WTC11 (cell line): ENCODE measurements around the gene WWOX.

ENCODE experiments used
- CTCF ChIP-seq: fragments of 200-600 bp; IDR thresholded peaks from 2 replicates; pipeline ENCODE4 v1.8.0; 2022; ENCODE audit warnings: antibody characterized with exemption
- E2F5 ChIP-seq: sonication (generic); formaldehyde crosslinking; IDR thresholded peaks from 2 replicates; pipeline ENCODE4 v1.8.1; 2022; ENCODE audit warnings: mild to moderate bottlenecking, moderate library complexity, missing genetic modification reagents
- GABPB1 ChIP-seq: sonication (generic); formaldehyde crosslinking; IDR thresholded peaks from 2 replicates; pipeline ENCODE4 v1.8.1; 2023; ENCODE audit warnings: mild to moderate bottlenecking, missing genetic modification reagents
- MAX ChIP-seq: sonication (generic); formaldehyde crosslinking; IDR thresholded peaks from 2 replicates; pipeline ENCODE4 v1.8.0; 2022; ENCODE audit warnings: mild to moderate bottlenecking, missing genetic modification reagents
- NFYB ChIP-seq: sonication (generic); formaldehyde crosslinking; conservative IDR thresholded peaks from 2 replicates; pipeline ENCODE4 v1.8.0; 2022; ENCODE audit warnings: low read depth, missing genetic modification reagents
- NR2C2 ChIP-seq: sonication (generic); formaldehyde crosslinking; IDR thresholded peaks from 2 replicates; pipeline ENCODE4 v1.8.0; 2022; ENCODE audit warnings: mild to moderate bottlenecking, missing genetic modification reagents
- OVOL2 ChIP-seq: fragments of 250-450 bp; sonication (Bioruptor Pico); IDR thresholded peaks from 2 replicates; pipeline ENCODE4 v1.9.0; 2021; ENCODE audit warnings: mild to moderate bottlenecking, borderline replicate concordance
- PRRX2 ChIP-seq: fragments of 250-450 bp; sonication (Bioruptor Pico); IDR thresholded peaks from 2 replicates; pipeline ENCODE4 v1.8.0; 2021; ENCODE audit warnings: mild to moderate bottlenecking
- SP1 ChIP-seq: sonication (generic); formaldehyde crosslinking; conservative IDR thresholded peaks from 2 replicates; pipeline ENCODE4 v1.8.1; 2022; ENCODE audit warnings: missing genetic modification reagents
- TEAD4 ChIP-seq: sonication (generic); formaldehyde crosslinking; IDR thresholded peaks from 2 replicates; pipeline ENCODE4 v1.8.0; 2022; ENCODE audit warnings: mild to moderate bottlenecking, missing genetic modification reagents
- ZBTB43 ChIP-seq: sonication (generic); formaldehyde crosslinking; IDR thresholded peaks from 2 replicates; pipeline ENCODE4 v1.8.1; 2023; ENCODE audit warnings: mild to moderate bottlenecking, missing genetic modification reagents
- ZNF232 ChIP-seq: sonication (generic); formaldehyde crosslinking; IDR thresholded peaks from 2 replicates; pipeline ENCODE4 v1.8.0; 2022; ENCODE audit warnings: mild to moderate bottlenecking, missing genetic modification reagents
- ZNF317 ChIP-seq: sonication (generic); formaldehyde crosslinking; IDR thresholded peaks from 2 replicates; pipeline ENCODE4 v1.8.1; 2023; ENCODE audit warnings: low read depth, mild to moderate bottlenecking, moderate library complexity, missing genetic modification reagents, borderline replicate concordance
- ZNF423 ChIP-seq: fragments of 250-450 bp; sonication (Bioruptor Pico); IDR thresholded peaks from 2 replicates; pipeline ENCODE4 v2.1.2; 2022; ENCODE audit warnings: mild to moderate bottlenecking, moderate library complexity

DNA sequence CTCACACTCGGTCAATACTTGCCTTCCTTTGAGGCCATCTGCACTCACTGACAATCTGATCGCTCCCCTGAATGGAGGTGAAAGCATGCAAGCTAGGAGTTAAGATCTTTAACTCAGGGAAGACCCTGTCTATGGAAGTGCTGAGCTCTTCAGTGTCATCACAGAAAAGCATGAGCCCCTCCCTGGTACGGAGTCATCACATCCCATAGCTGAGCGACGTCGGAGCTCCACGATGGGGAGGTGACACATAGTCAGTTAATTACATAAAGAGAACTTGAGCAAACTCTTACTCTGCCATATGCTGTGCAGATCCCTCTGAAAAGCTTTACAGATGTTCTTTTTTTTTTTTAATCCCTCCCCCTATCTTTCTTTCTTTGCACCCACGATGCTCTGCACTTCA is 463.2 kb downstream of the WWOX start:
- TF ChIP-seq OVOL2 (CRISPR knock-in tag) (no peak), CTCF (no peak), ZNF317 (no peak), SP1 (CRISPR knock-in tag) (no peak), MAX (no peak), GABPB1 (CRISPR knock-in tag) (no peak), E2F5 (CRISPR knock-in tag) (no peak), PRRX2 (CRISPR knock-in tag) (no peak), ZNF423 (CRISPR knock-in tag) (no peak), NR2C2 (CRISPR knock-in tag) (no peak), TEAD4 (no peak), ZNF232 (no peak), NFYB (CRISPR knock-in tag) (no peak), ZBTB43 (CRISPR knock-in tag) (no peak)
